K562 (cell line): Measurements from ENCODE around the gene ENTPD8. TPM values are rescaled to one million over a fixed set of nuclear protein-coding genes. Genes with fewer than 3 reads are reported as not detected.
"Not testable (repeated sequence)": the region's sequence is repeated elsewhere in the genome, so short reads cannot be mapped to it uniquely, and the experiment has no call there.

Source experiments
- ATAC-seq: fragments of 200-7000 bp; cut with Tn5 transposase; 3 replicates; pipeline ENCODE4 v1.9.1; 2020; ENCODE audit warnings: moderate library complexity
- BruUV-seq: library from RNA; stranded (reverse); fragments of 400-500 nt; replicated peaks from 2 replicates; lab custom pipeline; 2021; lab: Mats Ljungman, UMichigan
- CTCF ChIA-PET: fragments of 300-600 bp; formaldehyde crosslinking; extraction: SDS; loops from one replicate; lab custom pipeline; 2021; ENCODE audit warnings: low intra/inter-chr PET ratio; lab: Yijun Ruan, JAX
- POLR2A ChIA-PET: fragments of 300-600, 350-650 bp; sonication (Branson Sonifier 250); formaldehyde crosslinking; extraction: SDS; loops from one replicate; lab custom pipeline; 2021; ENCODE audit warnings: antibody characterized with exemption, inconsistent platforms; lab: Yijun Ruan, JAX
- DNase-seq, 4 experiments: peaks; one replicate each; pipeline versions ENCODE4 v3.0.0 to v3.0.0-alpha.2; 2011 to 2018; ENCODE audit warnings: low spot score in 3 of 4, mixed read lengths in 3 of 4; ENCODE audit errors: extremely low read depth in 1 of 4
- FAIRE-seq: peaks from 2 replicates; lab custom pipeline; 2011; peaks lifted over from hg19 to GRCh38; lab: Jason Lieb, UNC
- H2AFZ ChIP-seq: 2 replicates; pipeline ENCODE4 v1.6.0; 2011; ENCODE audit warnings: low read depth, low read length, control low read depth, inconsistent platforms
- H3K27ac ChIP-seq: fragments of 200-600 bp; 3 replicates; pipeline ENCODE4 v1.8.0; 2011; ENCODE audit warnings: low read depth, mild to moderate bottlenecking, control low read depth, inconsistent platforms, low read length, moderate library complexity, mixed read lengths; ENCODE audit errors: extremely low read depth
- H3K27me3 ChIP-seq, 2 experiments: fragments of 300-600 bp in 1 of 2; 2 replicates in 1 of 2; 3 replicates in 1 of 2; pipeline versions ENCODE4 v1.6.0 to v1.8.0; 2011; ENCODE audit warnings: inconsistent platforms in 2 of 2, low read length in 2 of 2, mild to moderate bottlenecking in 1 of 2, mixed read lengths in 1 of 2, moderate library complexity in 1 of 2; ENCODE audit not compliant: control insufficient read depth in 2 of 2, insufficient read depth in 2 of 2
- H3K36me3 ChIP-seq: fragments of 300-600 bp; 3 replicates; pipeline ENCODE4 v1.8.0; 2011; ENCODE audit warnings: mild to moderate bottlenecking, low read length, inconsistent platforms; ENCODE audit not compliant: control insufficient read depth, insufficient read depth
- H3K4me1 ChIP-seq, 2 experiments: fragments of 200-600 bp in 1 of 2; replicated peaks in 1 of 2; 2 replicates in 1 of 2; 3 replicates in 1 of 2; pipeline versions ENCODE4 v1.5.1 to v1.8.0; 2011; ENCODE audit warnings: inconsistent platforms in 2 of 2, low read length in 2 of 2, mild to moderate bottlenecking in 1 of 2, mixed read lengths in 1 of 2, moderate library complexity in 1 of 2; ENCODE audit not compliant: control insufficient read depth in 2 of 2, insufficient read depth in 2 of 2
- H3K4me2 ChIP-seq: 2 replicates; pipeline ENCODE4 v1.6.1; 2011; ENCODE audit warnings: low read length, control low read depth, inconsistent platforms, mixed read lengths; ENCODE audit not compliant: insufficient read depth
- H3K4me3 ChIP-seq: fragments of 200-600 bp; sonication (generic), shearing (Covaris generic); 2 replicates; pipeline ENCODE4 v1.5.1; 2016; ENCODE audit warnings: control low read depth, inconsistent platforms
- H3K79me2 ChIP-seq: fragments of 200-600 bp; 3 replicates; pipeline ENCODE4 v1.8.0; 2011; ENCODE audit warnings: low read length, inconsistent platforms; ENCODE audit not compliant: control insufficient read depth, insufficient read depth
- H3K9ac ChIP-seq, 2 experiments: 2 replicates each; pipeline versions ENCODE4 v1.6.0 to v1.6.1; 2011; ENCODE audit warnings: low read depth in 2 of 2, low read length in 2 of 2, control low read depth in 1 of 2, inconsistent platforms in 1 of 2, mild to moderate bottlenecking in 1 of 2, mixed read lengths in 1 of 2; ENCODE audit not compliant: insufficient read depth in 1 of 2
- H3K9me1 ChIP-seq: one replicate; pipeline ENCODE4 v1.6.0; 2011; ENCODE audit warnings: inconsistent platforms, mild to moderate bottlenecking, low read length, moderate library complexity; ENCODE audit not compliant: control insufficient read depth, insufficient read depth
- H3K9me3 ChIP-seq: replicated peaks from 2 replicates; pipeline ENCODE4 v1.5.1; 2011; ENCODE audit warnings: low read depth, low read length, inconsistent platforms; ENCODE audit not compliant: control insufficient read depth, insufficient read depth
- H4K20me1 ChIP-seq: replicated peaks from 2 replicates; pipeline ENCODE4 v1.6.1; 2011; ENCODE audit warnings: low read length, inconsistent platforms, mixed read lengths; ENCODE audit not compliant: control insufficient read depth, insufficient read depth
- FOXA1 ChIP-seq: fragments of 450-650 bp; IDR thresholded peaks from 2 replicates; pipeline ENCODE4 v1.6.1; 2016; ENCODE audit warnings: mild to moderate bottlenecking, borderline replicate concordance
- POLR2G ChIP-seq: fragments of 200-400 bp; formaldehyde crosslinking; IDR thresholded peaks from 2 replicates; pipeline ENCODE4 v1.6.1; 2017; ENCODE audit warnings: low read depth, mild to moderate bottlenecking, antibody characterized with exemption, low read length, moderate library complexity
- whole genome bisulfite sequencing: fragments of 100-300 bp; shearing (Covaris generic); methylation state at CpG from one replicate; pipeline ENCODE4 v1.1.6; 2016; ENCODE audit warnings: low coverage, mixed read lengths; ENCODE audit not compliant: insufficient coverage; ENCODE audit errors: missing lambda C conversion rate; 5-methylcytosine and 5-hydroxymethylcytosine counted together
- in situ Hi-C: fragments of 300-500 bp; cut with MboI; formaldehyde crosslinking; loops from 4 replicates; pipeline ENCODE4 v1.15.0; 2018; ENCODE audit warnings: inconsistent platforms, mixed read lengths
- intact Hi-C: fragments of 100-400 bp; cut with micrococcal nuclease; formaldehyde crosslinking; loops from 2 replicates; pipeline ENCODE4 v1.14.2; 2022
- polyA plus RNA-seq, 8 experiments: library from polyadenylated mRNA; depleted of rRNA in 4 of 8; stranded (reverse) in 5 of 8; unstranded in 3 of 8; fragments of >200 nt; fragmentation: Nextera tagmentation in 2 of 8; fragmentation: Illumina TruSeq in 1 of 8; extraction: Ambion mirVana in 2 of 8; extraction: Trizol in 1 of 8; gene quantifications; 2 replicates each; pipeline versions ENCODE4 v1.2.1 to v1.2.3, GENCODE V29; 2011 to 2014; ENCODE audit warnings: inconsistent platforms in 1 of 8, missing spikeins in 1 of 8
- total RNA-seq, 7 experiments: library from RNA; depleted of rRNA in 6 of 7; stranded (reverse); fragments of >200 nt in 6 of 7; fragmentation: Illumina TruSeq in 2 of 7; extraction: Trizol in 2 of 7; gene quantifications; 2 replicates each; pipeline versions ENCODE4 v1.2.1 to v1.2.3, GENCODE V29; 2011 to 2021; ENCODE audit warnings: low replicate concordance in 1 of 7

ENTPD8 gene
- total and polyA plus RNA-seq, 9 of the 15 experiments (the other 6 are each of a cell fraction or from before 2014, with no cell fraction given), result 0.06 to 0.27 (median 0.19) TPM; not detected in 5

DNA sequence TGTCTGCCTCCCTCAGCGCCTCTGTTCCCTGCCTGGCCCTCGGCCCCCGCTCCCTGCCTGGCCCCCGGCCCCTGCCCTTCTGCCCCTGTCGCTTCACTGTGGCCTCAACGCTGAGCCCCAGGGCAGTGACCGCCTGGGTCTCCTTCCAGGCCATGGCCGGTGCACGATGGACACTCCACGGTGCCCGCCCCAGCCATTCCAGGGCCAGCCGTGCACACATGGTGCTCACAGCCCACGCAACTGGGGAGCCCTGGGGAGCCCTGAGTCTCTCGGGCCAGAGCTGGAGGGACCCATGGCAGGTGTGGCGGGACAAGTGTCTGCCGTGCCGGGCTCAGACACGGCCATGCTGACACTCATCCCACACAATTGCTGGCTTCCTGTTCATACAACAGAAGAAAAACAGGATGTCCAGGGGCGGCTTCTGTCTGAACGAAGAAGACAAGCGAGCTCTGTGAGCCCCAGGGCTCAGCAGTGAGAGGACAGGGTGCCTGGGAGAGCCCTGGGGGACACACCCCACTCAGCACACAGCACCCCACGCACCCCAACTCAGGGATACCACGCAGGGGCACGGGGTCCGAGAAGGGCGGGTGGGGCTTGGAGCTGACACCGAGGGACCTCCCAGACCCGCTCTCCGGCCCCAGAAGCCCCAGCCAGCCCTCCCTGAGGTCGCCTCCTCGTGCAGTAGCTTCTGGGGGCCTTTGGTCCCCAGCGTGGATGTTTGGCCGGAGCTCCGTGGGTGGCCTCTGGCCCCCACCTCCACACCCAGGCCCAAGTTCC is 53.9 kb downstream of the ENTPD8 start (continued):
- no peak for TF ChIP-seq FOXA1

DNA sequence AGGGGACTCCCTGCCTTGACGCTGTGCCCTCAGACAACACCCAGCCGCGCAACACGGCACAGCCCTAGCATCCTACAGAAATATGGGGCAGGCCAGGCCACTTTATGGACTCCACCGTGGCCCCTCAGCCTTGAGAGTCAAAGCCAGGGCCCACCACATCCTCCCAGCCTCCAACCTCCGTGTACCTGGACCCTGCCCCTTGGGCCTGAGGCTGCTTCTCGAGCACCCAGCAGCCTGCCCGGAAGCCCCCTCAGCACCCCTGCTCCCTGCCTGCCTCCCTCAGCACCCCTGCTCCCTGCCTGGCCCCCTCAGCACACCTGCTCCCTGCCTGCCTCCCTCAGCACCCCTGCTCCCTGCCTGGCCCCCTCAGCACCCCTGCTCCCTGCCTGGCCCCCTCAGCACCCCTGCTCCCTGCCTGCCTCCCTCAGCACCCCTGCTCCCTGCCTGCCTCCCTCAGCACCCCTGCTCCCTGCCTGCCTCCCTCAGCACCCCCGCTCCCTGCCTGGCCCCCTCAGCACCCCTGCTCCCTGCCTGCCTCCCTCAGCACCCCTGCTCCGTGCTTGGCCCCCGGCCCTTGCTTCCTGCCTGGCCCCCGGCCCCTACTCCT is 54.5 kb downstream of the ENTPD8 start:
- ATAC-seq, H2AFZ ChIP-seq: not testable (repeated sequence)
- peak; percentile 21; the same call in 1 of the 2 replicates for TF ChIP-seq POLR2G
- TF ChIP-seq, all 486 proteins: peak for 1; not testable (repeated sequence) for 485
- H3K27ac ChIP-seq, H4K20me1 ChIP-seq, H3K9me3 ChIP-seq, FAIRE-seq, H3K9me1 ChIP-seq, H3K27me3 ChIP-seq, H3K36me3 ChIP-seq, H3K4me2 ChIP-seq, intact Hi-C loops, H3K9ac ChIP-seq, H3K79me2 ChIP-seq, CTCF ChIA-PET, in situ Hi-C loops, H3K4me3 ChIP-seq, DNase-seq, BruUV-seq: not testable (repeated sequence)
- WGBS, result 58% methylated on average over 4 of the region's 12 CpGs
- POLR2A ChIA-PET, result interaction anchor here (0.6 to 0.8 kb wide), 2 partner anchors 73 to 1257 kb away, joined by 3 read pairs; no protein-coding TSS in a partner anchor
- peaks cover 8 to 66% of the 10 kb centered on the region in 2 experiments; a peak in 4 of 5 replicates for H3K4me1 ChIP-seq
